ENCODE measurements around the gene MAP3K8.
A peak's percentile ranks its signal among the peaks of the same experiment; 100 is the strongest.
"Not testable (repeated sequence)": the region's sequence is repeated elsewhere in the genome, so short reads cannot be mapped to it uniquely, and the experiment has no call there.

The MAP3K8 gene

DNA sequence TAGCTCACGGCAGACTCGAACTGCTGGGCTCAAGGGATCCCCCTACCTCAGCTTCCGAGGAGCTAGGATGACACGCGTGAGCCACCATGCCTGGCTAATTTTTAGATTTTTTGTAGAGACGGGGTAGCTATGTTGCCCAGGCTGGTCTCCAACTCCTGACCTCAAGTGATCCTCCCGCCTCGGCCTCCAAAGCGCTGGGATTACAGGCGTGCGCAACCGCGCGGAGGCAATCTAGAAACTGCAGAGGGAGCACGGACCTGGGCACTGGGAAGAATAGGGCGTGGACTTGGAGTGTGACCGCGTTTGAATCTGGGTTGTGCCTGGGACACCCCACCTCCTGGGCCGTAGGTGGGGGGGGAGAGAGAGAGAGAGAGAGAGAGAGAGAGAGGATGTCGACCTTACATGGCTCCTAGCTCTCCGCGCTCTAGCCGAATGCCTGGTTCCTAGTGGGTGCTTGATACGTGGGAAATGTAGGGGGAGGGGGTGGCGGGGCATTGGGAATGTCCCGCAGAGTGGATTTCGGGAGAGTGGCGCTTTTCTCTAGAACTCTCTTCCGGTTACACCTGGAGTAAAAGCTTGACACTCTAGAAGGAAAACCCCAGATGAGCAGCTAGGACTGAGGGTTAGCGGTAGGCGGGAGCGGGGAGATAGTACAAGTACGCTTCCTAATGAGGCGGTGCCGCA is 1.2 kb upstream of the MAP3K8 start:
- peaks cover 48% of the 10 kb centered on the region for H3K4me1 Mint-ChIP-seq
- peak in 1 of 2 donors; percentile 33 for DNase-seq (ENCODE audit: low spot score in 2 of 2)
- no peaks in the 10 kb centered on the region for H3K9me3 Mint-ChIP-seq

DNA sequence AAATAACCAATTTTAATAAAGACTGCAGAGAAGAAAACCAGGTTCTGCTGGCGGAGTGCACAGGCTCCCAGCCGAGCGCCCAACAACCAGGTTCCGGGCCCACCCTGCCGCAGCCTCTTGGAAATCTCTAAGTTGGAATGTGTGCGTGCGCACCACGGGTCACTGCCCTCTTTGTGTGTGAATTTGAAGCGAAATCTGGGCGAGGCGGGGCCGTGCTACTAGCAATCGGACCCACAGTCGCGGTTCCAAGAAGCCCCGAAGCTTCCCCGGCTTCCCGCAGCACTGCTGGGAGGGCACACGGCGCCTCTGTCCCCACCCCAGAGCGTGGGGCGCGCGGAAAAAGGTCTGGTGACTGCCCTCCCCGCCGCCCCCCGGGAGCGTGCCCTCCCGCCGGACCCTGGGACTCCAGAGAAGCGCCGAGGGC is 666 bp upstream of the MAP3K8 start:
- Mint-ChIP-seq H3K4me3 (peak overlapping the region; percentile 85), H3K27ac (peak overlapping the region; percentile 99), H3K27me3 (no peaks in the 10 kb centered on the region), H3K36me3 (peaks cover 3% of the 10 kb centered on the region), H3K4me1 (peaks cover 49% of the 10 kb centered on the region), H3K9me3 (no peaks in the 10 kb centered on the region)
- DNase-seq (ENCODE audit: low spot score in 2 of 2) (peak in 1 of 2 donors; percentile 43), ATAC-seq (ENCODE audit: low read depth) (peak; percentile 3)

More for the DNA sequence above, 1.2 kb upstream of the MAP3K8 start:
- no peaks in the 10 kb centered on the region for H3K27me3 Mint-ChIP-seq
- peak; percentile 3 for ATAC-seq (ENCODE audit: low read depth)
- peak overlapping the region; percentile 99 for H3K27ac Mint-ChIP-seq
- H3K4me3 Mint-ChIP-seq, result peak overlapping the region; percentile 85
- peaks cover 3% of the 10 kb centered on the region for H3K36me3 Mint-ChIP-seq

DNA sequence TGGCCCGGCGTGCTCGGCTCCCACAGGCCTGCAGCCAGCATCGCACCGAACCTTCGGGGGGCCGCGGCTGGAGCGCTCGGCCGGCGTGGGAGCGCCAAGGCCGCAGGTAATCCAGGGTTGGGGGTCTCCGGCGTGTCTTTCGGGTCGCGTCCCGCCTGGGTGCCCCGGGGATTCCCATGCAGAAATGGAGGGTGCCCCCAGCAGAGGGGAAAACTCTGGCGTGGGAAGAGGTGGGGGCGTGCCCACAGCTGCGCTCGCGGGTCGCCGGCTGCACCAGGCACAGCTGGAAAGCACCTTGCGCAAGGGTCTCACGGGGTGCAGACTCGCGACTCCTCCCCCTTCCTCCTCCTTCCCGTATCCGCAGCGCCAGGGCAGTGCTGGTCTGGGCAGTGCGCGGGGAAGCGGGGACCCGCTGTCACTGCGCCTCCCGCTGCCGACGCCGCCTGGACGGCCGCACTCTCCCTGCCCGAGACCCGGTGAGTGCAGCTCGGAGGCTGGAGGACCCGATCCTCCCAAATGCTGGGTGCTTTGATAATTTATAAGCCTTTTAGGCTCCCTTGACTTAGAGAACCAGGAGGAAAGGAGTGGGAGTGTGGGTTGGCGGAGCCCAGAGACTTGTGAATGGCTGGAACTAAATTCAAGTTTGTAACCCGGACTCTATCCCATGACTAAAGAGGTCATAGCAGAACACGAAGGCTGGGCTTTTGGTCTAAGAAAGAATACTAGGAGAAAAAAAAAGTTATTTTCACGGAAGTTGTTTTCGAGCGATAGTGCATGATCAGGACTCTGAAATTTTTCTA is 489 bp downstream of the MAP3K8 start:
- no peaks in the 10 kb centered on the region for H3K27me3 Mint-ChIP-seq
- H3K4me1 Mint-ChIP-seq, result peaks cover 56% of the 10 kb centered on the region
- peak overlapping the region; percentile 85 for H3K4me3 Mint-ChIP-seq
- ATAC-seq (ENCODE audit: low read depth), result peak; percentile 55
- H3K27ac Mint-ChIP-seq, result peak overlapping the region; percentile 99
- peak; percentile 70 to 73 for DNase-seq (ENCODE audit: low spot score in 2 of 2)
- H3K9me3 Mint-ChIP-seq, result no peaks in the 10 kb centered on the region
- H3K36me3 Mint-ChIP-seq, result peaks cover 12% of the 10 kb centered on the region

GRCh38 chr10:30435073-30435422 is 1.1 kb downstream of the MAP3K8 start:
- Mint-ChIP-seq H3K4me3 (peak overlapping the region; percentile 85), H3K27me3 (no peaks in the 10 kb centered on the region), H3K36me3 (peaks cover 14% of the 10 kb centered on the region), H3K27ac (peak overlapping the region; percentile 99), H3K9me3 (no peaks in the 10 kb centered on the region), H3K4me1 (peaks cover 59% of the 10 kb centered on the region)
- DNase-seq (ENCODE audit: low spot score in 2 of 2) (no peak), ATAC-seq (ENCODE audit: low read depth) (no peak)

DNA sequence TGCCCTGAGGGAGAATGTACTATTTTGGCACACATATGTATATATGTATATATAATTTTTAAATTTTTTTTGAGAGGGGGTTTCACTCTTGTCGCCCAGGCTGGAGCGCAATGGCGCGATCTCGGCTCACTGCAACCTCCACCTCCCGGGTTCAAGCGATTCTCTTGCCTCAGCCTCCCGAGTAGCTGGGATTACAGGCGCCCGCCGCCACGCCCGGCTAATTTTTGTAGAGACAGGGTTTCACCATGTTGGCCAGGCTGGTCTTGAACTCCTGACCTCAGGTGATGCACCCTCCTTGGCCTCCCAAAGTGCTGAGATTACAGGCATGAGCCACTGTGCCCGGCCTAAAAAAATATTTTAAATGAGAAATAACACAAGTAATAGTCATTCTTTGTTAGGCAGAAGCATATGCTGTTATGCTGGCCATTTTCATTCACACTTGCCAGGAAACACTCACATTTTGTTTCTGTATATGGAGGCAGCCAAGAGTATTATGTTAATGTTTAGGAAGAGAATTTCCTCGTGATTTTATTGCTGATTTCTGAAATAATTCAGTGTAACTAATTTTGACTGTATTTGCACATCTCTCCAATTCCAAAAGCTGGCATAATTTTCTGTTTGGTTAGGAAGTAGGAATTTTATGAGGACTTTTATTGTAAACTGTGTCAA is 1.6 kb downstream of the MAP3K8 start:
- ATAC-seq (ENCODE audit: low read depth); H3K9me3 Mint-ChIP-seq; DNase-seq (ENCODE audit: low spot score in 2 of 2); H3K27me3 Mint-ChIP-seq: not testable (repeated sequence)
- Mint-ChIP-seq H3K27ac (peak overlapping the region; percentile 99), H3K36me3 (peaks cover 16% of the 10 kb centered on the region), H3K4me3 (peak overlapping the region; percentile 85), H3K4me1 (peaks cover 60% of the 10 kb centered on the region)

DNA sequence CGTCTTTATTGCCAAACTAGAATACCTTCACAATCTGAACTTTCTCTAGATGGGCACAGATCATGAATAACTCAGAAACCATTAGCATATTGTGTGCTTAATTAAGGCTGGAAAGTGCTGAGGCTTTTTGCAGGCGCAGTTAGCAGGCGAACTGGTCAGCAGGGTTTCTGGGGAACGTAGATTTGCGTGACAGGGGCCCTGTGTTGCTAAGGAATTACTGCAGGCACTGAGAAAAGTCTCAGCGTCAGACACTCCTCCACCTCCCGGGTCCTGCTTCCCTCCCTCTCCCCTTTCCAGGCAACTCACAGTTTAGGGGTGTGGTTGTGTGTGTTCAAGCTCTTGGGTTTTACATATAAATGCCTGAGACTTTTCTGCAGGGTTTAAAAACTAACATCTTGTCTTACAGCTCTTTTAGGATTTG is 2.2 kb downstream of the MAP3K8 start:
- Mint-ChIP-seq H3K27me3 (no peaks in the 10 kb centered on the region), H3K4me3 (peak overlapping the region; percentile 85), H3K4me1 (peaks cover 55% of the 10 kb centered on the region), H3K27ac (peak overlapping the region; percentile 99), H3K9me3 (no peaks in the 10 kb centered on the region), H3K36me3 (peaks cover 19% of the 10 kb centered on the region)
- ATAC-seq (ENCODE audit: low read depth) (no peak), DNase-seq (ENCODE audit: low spot score in 2 of 2) (no peak)

- no peak for ATAC-seq (ENCODE audit: low read depth)
- H3K27ac Mint-ChIP-seq, result peak overlapping the region; percentile 99
- no peak for DNase-seq (ENCODE audit: low spot score in 2 of 2)
- H3K4me1 Mint-ChIP-seq, result peaks cover 53% of the 10 kb centered on the region
- H3K36me3 Mint-ChIP-seq, result peaks cover 19% of the 10 kb centered on the region
- H3K4me3 Mint-ChIP-seq, result peak overlapping the region; percentile 85
- H3K27me3 Mint-ChIP-seq, result no peaks in the 10 kb centered on the region
- H3K9me3 Mint-ChIP-seq, result no peaks in the 10 kb centered on the region
These were observed 2.7 kb downstream of the MAP3K8 start for GRCh38 chr10:30436671-30437030.

DNA sequence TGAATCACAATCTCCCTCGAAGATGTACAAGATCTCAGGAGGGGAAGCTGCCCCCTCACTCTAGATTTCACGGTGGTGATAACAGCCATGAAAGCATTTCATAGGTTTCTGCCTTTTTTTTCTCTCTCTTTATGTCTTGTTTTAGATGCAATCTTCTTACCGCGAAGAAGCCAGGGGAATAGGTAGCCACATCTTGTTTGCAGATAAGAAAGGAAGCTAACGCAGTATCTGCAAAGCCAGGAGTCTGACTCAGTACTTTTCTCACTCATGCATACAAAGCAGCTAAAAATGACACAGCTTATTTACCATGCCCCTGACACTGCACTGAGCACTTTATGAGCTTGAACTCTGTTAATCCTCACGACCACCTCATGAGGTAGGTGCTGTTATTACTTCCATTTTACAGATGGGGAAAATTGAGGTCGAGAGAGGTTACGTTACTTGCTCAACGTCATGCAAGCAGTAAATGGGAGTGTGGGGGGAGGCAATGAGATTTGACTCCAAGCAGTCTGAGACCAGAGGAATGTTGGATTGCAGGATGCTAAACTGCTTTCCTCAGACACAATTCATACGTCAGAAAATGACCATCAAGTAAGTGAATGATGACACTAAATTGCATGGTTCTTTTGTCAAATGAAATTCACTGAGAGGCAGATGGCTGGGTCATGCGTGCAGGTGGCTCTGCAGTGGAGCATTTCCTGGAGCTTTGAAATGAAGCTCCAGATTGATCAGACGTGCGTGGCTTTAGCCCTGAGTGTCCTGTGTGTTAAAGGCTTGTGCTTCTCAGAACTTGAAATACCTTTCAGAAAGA is 3.3 kb downstream of the MAP3K8 start:
- ATAC-seq (ENCODE audit: low read depth), result no peak
- DNase-seq (ENCODE audit: low spot score in 2 of 2), result no peak
- H3K4me3 Mint-ChIP-seq, result peak overlapping the region; percentile 85
- H3K4me1 Mint-ChIP-seq, result peaks cover 55% of the 10 kb centered on the region
- peak overlapping the region; percentile 99 for H3K27ac Mint-ChIP-seq
- no peaks in the 10 kb centered on the region for H3K27me3 Mint-ChIP-seq
- peaks cover 24% of the 10 kb centered on the region for H3K36me3 Mint-ChIP-seq
- no peaks in the 10 kb centered on the region for H3K9me3 Mint-ChIP-seq

DNA sequence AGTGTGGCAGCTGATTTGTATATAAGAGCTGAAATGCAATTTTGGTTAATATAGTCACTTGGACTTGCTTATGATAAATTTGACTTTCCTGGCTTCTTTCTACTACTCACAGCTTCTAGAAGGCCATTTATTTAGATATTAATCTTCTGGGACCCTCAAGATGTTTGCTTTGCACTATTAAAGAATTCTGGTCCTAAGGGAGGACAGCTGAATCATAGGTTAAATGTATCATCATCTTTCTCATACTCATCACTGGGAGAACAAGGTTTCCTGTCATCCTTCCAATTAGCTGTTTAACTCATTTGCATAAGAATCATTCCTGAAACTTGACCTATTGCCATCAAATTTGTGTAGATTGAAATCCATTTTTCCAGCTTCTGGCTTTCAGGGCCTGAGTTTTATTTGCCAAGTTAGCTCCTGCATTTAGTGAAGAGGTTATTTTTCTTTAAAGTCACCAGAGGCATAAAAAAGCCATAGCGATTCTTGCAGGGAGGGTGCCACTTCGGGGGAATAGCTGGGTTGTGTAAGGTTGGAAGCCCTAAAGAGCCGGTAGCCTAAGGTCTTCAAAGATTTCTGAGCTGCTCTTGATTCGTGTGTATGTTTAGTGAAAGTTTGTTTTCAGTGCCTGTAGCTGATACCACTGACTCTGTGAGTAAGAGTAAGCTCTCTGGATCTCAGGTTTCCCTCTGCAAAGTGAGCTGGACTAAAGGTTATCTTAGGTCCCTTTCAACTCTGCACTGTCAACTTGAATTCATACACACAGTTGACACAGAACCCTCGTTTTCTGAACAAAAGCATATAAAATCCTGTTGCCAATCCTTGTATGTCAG is 4.3 kb downstream of the MAP3K8 start:
- H3K4me3 Mint-ChIP-seq, result peak overlapping the region; percentile 85
- DNase-seq (ENCODE audit: low spot score in 2 of 2) (no peak), ATAC-seq (ENCODE audit: low read depth) (no peak)
- peak overlapping the region; percentile 99 for H3K27ac Mint-ChIP-seq
- H3K36me3 Mint-ChIP-seq, result peaks cover 26% of the 10 kb centered on the region
- H3K27me3 Mint-ChIP-seq, result no peaks in the 10 kb centered on the region
- H3K9me3 Mint-ChIP-seq, result no peaks in the 10 kb centered on the region
- peaks cover 54% of the 10 kb centered on the region for H3K4me1 Mint-ChIP-seq

GRCh38 chr10:30439931-30440330 is 5.9 kb downstream of the MAP3K8 start:
- no peaks in the 10 kb centered on the region for H3K27me3 Mint-ChIP-seq
- H3K9me3 Mint-ChIP-seq, result no peaks in the 10 kb centered on the region
- H3K36me3 Mint-ChIP-seq, result peaks cover 31% of the 10 kb centered on the region
- H3K4me1 Mint-ChIP-seq, result peaks cover 65% of the 10 kb centered on the region
- H3K4me3 Mint-ChIP-seq, result no peak overlapping the region
- no peak for ATAC-seq (ENCODE audit: low read depth)
- H3K27ac Mint-ChIP-seq, result peak overlapping the region; percentile 79
- no peak for DNase-seq (ENCODE audit: low spot score in 2 of 2)

DNA sequence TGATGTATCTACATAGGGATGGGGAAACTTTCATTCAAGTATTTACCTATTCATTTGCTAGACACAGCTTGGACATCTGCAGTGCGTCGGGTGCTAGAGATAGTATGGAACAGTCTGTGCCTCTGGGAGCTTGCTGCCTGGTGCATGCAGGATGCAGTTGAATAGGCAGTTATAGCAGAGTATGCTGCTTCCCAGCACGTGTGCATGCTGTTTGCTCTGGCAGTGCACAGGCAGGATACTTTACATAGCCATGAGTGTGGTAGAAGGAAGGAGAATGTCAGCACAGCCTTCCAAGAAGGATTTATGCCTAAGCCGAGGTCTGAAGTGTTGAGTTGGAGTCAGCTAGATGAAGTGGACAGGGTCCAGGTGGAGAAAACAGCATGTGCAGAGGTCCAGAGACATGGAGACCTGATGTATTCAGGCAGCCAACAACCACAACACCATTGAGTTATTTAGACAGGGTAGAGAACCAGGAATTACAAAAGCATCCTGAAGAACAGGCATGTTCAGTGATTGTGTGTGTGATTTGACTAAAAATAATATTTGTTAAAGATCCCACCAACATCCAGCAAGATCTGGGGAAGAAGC is 8.1 kb downstream of the MAP3K8 start:
- no peak overlapping the region for H3K4me3 Mint-ChIP-seq
- no peaks in the 10 kb centered on the region for H3K27me3 Mint-ChIP-seq
- H3K36me3 Mint-ChIP-seq, result peaks cover 34% of the 10 kb centered on the region
- no peaks in the 10 kb centered on the region for H3K9me3 Mint-ChIP-seq
- DNase-seq (ENCODE audit: low spot score in 2 of 2) (no peak), ATAC-seq (ENCODE audit: low read depth) (no peak)
- H3K4me1 Mint-ChIP-seq, result peaks cover 54% of the 10 kb centered on the region
- peak overlapping the region; percentile 85 for H3K27ac Mint-ChIP-seq

- peak overlapping the region; percentile 58 for H3K27ac Mint-ChIP-seq
- peaks cover 45% of the 10 kb centered on the region for H3K4me1 Mint-ChIP-seq
- ATAC-seq (ENCODE audit: low read depth) (no peak), DNase-seq (ENCODE audit: low spot score in 2 of 2) (no peak)
- H3K36me3 Mint-ChIP-seq, result peaks cover 36% of the 10 kb centered on the region
- H3K4me3 Mint-ChIP-seq, result no peak overlapping the region
- no peaks in the 10 kb centered on the region for H3K27me3 Mint-ChIP-seq
- no peaks in the 10 kb centered on the region for H3K9me3 Mint-ChIP-seq
These were observed 9.1 kb downstream of the MAP3K8 start for GRCh38 chr10:30443049-30443448.

DNA sequence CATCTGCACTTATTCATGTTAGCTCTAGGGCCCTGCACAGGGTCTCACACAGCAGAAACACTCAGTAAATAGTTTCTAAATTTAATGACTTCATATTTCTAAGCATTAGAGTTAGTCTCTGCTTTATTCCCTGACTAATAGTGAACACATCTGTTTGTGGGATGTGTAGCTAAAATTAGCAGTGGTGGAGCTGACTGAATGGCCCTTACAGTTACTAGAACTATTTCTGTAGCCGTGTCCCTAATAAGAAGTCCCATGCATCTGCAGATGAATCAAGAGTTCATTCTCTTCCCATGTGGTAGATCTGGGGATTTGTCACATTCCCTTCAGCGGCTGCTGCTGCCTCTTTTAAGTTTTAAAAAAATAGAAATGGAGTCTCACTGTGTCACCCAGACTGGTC is 11.7 kb downstream of the MAP3K8 start:
- no peaks in the 10 kb centered on the region for H3K9me3 Mint-ChIP-seq
- no peak for DNase-seq (ENCODE audit: low spot score in 2 of 2)
- peaks cover 28% of the 10 kb centered on the region for H3K4me1 Mint-ChIP-seq
- H3K27me3 Mint-ChIP-seq, result no peaks in the 10 kb centered on the region
- H3K4me3 Mint-ChIP-seq, result no peak overlapping the region
- H3K36me3 Mint-ChIP-seq, result peaks cover 39% of the 10 kb centered on the region
- H3K27ac Mint-ChIP-seq, result peak overlapping the region; percentile 45
- ATAC-seq (ENCODE audit: low read depth), result no peak

All from memory B cell (primary cell).